Right atrium auricular region (tissue), 2 donors: ENCODE results near the gene TAS2R42. TPM values are rescaled to one million over a fixed set of nuclear protein-coding genes. Genes with fewer than 3 reads are reported as not detected.

Experiments used
- DNase-seq: peaks from one replicate; pipeline ENCODE4 v3.0.0-alpha.2; 2019; ENCODE audit warnings: low spot score
- H3K27ac ChIP-seq, 2 donors: fragments of 200-600 bp; sonication (generic); 1 replicate in 1 of 2; 2 replicates in 1 of 2; pipeline ENCODE4 v1.5.1; 2016 to 2019
- H3K27me3 ChIP-seq, 2 donors: fragments of 200-600 bp; sonication (generic); one replicate each; pipeline versions ENCODE4 v1.5.1 to v1.6.0; 2017 to 2019
- H3K36me3 ChIP-seq: fragments of 200-600 bp; sonication (generic); one replicate; pipeline ENCODE4 v1.5.1; 2016
- H3K4me1 ChIP-seq, 2 donors: fragments of 200-600 bp; sonication (generic); one replicate each; pipeline versions ENCODE4 v1.5.1 to v1.6.0; 2017 to 2019
- H3K4me3 ChIP-seq, 2 donors: fragments of 200-600 bp; sonication (generic); 1 replicate in 1 of 2; 2 replicates in 1 of 2; pipeline ENCODE4 v1.5.1; 2017 to 2019; ENCODE audit warnings: mild to moderate bottlenecking in 1 of 2, moderate library complexity in 1 of 2
- H3K9me3 ChIP-seq, 2 donors: fragments of 200-600 bp; sonication (generic); one replicate each; pipeline ENCODE4 v1.5.1; 2019
- CTCF ChIP-seq, 2 donors: fragments of 200-600 bp; sonication (generic); IDR thresholded peaks; one replicate each; pipeline ENCODE4 v1.5.1; 2019; ENCODE audit warnings: antibody characterized with exemption in 2 of 2
- total RNA-seq, 2 donors: library from RNA; depleted of rRNA; stranded (reverse); fragments of >200 nt; gene quantifications; one replicate each; pipeline ENCODE4 v1.1.0, GENCODE V29; 2016

The TAS2R42 gene
- total RNA-seq, 2 donors from 2014 or later, result not detected

DNA sequence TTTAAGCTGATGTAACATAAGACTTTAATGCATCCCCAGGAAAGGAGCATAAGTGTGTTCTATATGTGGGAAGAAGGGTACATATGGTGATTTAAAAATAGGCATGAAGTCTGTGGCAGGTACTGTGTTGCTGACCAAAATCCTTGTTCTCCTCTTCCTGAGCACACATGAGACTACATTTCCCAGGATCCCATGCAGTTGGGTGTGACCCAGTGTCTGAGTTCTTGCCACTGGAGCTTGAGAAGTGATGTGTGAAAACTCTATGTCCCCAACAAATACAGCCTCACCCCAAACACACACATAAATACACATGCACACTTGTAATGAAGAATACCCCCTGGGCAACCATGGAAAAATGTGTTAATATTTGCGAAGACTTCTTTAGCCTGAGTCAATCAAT lies 24.2 kb downstream of the TAS2R42 start:
- peaks cover 0 to 8% of the 10 kb centered on the region in 2 donors for H3K4me1 ChIP-seq
- no peak for TF ChIP-seq CTCF (IDR thresholded peaks at IDR 0.05)

GRCh38 chr12:11158885-11159444 lies 27.8 kb downstream of the TAS2R42 start:
- TF ChIP-seq CTCF (IDR thresholded peaks at IDR 0.05), result no peak
- DNase-seq, result no peak
- no peaks in the 10 kb centered on the region for H3K9me3 ChIP-seq
- peak overlapping the region in 1 of 2 donors; percentile 17 for H3K27ac ChIP-seq
- H3K36me3 ChIP-seq, result no peaks in the 10 kb centered on the region
- H3K4me1 ChIP-seq, result peaks cover 0 to 8% of the 10 kb centered on the region in 2 donors
- no peak overlapping the region for H3K4me3 ChIP-seq
- H3K27me3 ChIP-seq, result no peaks in the 10 kb centered on the region

More for the DNA sequence above, 24.2 kb downstream of the TAS2R42 start:
- no peak for DNase-seq
- H3K27me3 ChIP-seq, result no peaks in the 10 kb centered on the region
- H3K9me3 ChIP-seq, result no peaks in the 10 kb centered on the region
- no peak overlapping the region for H3K4me3 ChIP-seq
- H3K27ac ChIP-seq, result no peak overlapping the region
- no peaks in the 10 kb centered on the region for H3K36me3 ChIP-seq

- no peak for DNase-seq
- Histone ChIP-seq H3K9me3 (no peaks in the 10 kb centered on the region), H3K4me3 (no peak overlapping the region), H3K36me3 (no peaks in the 10 kb centered on the region), H3K27ac (no peak overlapping the region), H3K4me1 (peaks cover 0 to 8% of the 10 kb centered on the region in 2 donors), H3K27me3 (no peaks in the 10 kb centered on the region)
- TF ChIP-seq CTCF (IDR thresholded peaks at IDR 0.05), result no peak
These were observed 32.3 kb downstream of the TAS2R42 start for GRCh38 chr12:11154400-11154925.

DNA sequence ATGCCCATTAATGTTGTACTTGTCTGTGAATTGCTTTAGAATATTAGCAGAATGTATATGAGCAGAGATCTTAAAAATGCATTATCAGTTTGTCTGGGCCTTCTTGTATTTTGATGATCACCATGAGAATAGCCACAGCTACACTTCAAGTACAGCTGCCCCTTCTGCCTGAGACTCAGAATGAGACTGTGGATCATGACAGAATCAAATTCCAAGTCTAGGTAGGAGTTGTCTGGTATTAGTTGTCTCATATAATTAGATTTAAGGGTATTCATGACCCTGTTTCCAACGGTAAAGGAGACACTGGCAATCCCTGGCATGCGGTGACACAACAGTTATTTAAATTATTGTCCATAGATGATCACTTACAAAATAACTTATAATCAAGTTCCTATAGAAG lies 34.0 kb downstream of the TAS2R42 start:
- DNase-seq, result no peak
- Histone ChIP-seq H3K36me3 (no peaks in the 10 kb centered on the region), H3K9me3 (no peaks in the 10 kb centered on the region), H3K4me1 (no peaks in the 10 kb centered on the region), H3K27me3 (no peaks in the 10 kb centered on the region), H3K27ac (no peak overlapping the region), H3K4me3 (no peak overlapping the region)
- no peak for TF ChIP-seq CTCF (IDR thresholded peaks at IDR 0.05)

GRCh38 chr12:11150832-11151231 lies 35.9 kb downstream of the TAS2R42 start:
- TF ChIP-seq CTCF (IDR thresholded peaks at IDR 0.05), result no peak
- Histone ChIP-seq H3K9me3 (no peaks in the 10 kb centered on the region), H3K27me3 (no peaks in the 10 kb centered on the region), H3K4me3 (no peak overlapping the region), H3K36me3 (no peaks in the 10 kb centered on the region), H3K4me1 (no peaks in the 10 kb centered on the region), H3K27ac (no peak overlapping the region)
- DNase-seq, result no peak

GRCh38 chr12:11147420-11147819 lies 39.3 kb downstream of the TAS2R42 start:
- H3K27me3 ChIP-seq, result no peaks in the 10 kb centered on the region
- H3K9me3 ChIP-seq, result peaks cover 0 to 14% of the 10 kb centered on the region in 2 donors
- no peak overlapping the region for H3K4me3 ChIP-seq
- TF ChIP-seq CTCF (IDR thresholded peaks at IDR 0.05), result no peak
- no peaks in the 10 kb centered on the region for H3K4me1 ChIP-seq
- H3K36me3 ChIP-seq, result no peaks in the 10 kb centered on the region
- H3K27ac ChIP-seq, result no peak overlapping the region
- no peak for DNase-seq
